H9 (cell line): ENCODE measurements around the gene MGAT5. TPM values are rescaled to one million over a fixed set of nuclear protein-coding genes. Genes with fewer than 3 reads are reported as not detected.

Experiments used
- DNase-seq: peaks from one replicate; pipeline ENCODE4 v3.0.0-alpha.2; 2017
- H2AFZ ChIP-seq: one replicate; pipeline ENCODE4 v1.6.1; 2013; ENCODE audit warnings: mild to moderate bottlenecking, low read length, control low read depth, moderate library complexity
- H2AK5ac ChIP-seq: 2 replicates; pipeline ENCODE4 v1.6.1; 2013; ENCODE audit warnings: low read length, control low read depth, mixed read lengths; ENCODE audit not compliant: insufficient read length
- H2BK120ac ChIP-seq: one replicate; pipeline ENCODE4 v1.6.1; 2013; ENCODE audit warnings: low read depth, mild to moderate bottlenecking, low read length, control low read depth, inconsistent platforms; ENCODE audit not compliant: poor library complexity, severe bottlenecking
- H2BK12ac ChIP-seq: 2 replicates; pipeline ENCODE4 v1.6.1; 2013; ENCODE audit warnings: low read length, control low read depth, mixed read lengths, low read depth; ENCODE audit not compliant: insufficient read length
- H2BK15ac ChIP-seq: 2 replicates; pipeline ENCODE4 v1.6.1; 2013; ENCODE audit warnings: low read depth, low read length, control low read depth
- H2BK20ac ChIP-seq: one replicate; pipeline ENCODE4 v1.6.1; 2013; ENCODE audit warnings: low read depth, mild to moderate bottlenecking, low read length, control low read depth, inconsistent platforms; ENCODE audit not compliant: poor library complexity, severe bottlenecking
- H2BK5ac ChIP-seq: 2 replicates; pipeline ENCODE4 v1.6.1; 2013; ENCODE audit warnings: low read length, control low read depth, mixed read lengths; ENCODE audit not compliant: insufficient read length
- H3K14ac ChIP-seq: 2 replicates; pipeline ENCODE4 v1.6.1; 2013; ENCODE audit warnings: low read length, control low read depth; ENCODE audit not compliant: insufficient read depth
- H3K18ac ChIP-seq: 2 replicates; pipeline ENCODE4 v1.6.1; 2013; ENCODE audit warnings: low read depth, mild to moderate bottlenecking, mixed read lengths, low read length, control low read depth; ENCODE audit not compliant: insufficient read length
- H3K23ac ChIP-seq: 2 replicates; pipeline ENCODE4 v1.6.1; 2013; ENCODE audit warnings: low read length, control low read depth, mixed read lengths, low read depth; ENCODE audit not compliant: insufficient read length
- H3K23me2 ChIP-seq: 2 replicates; pipeline ENCODE4 v1.6.1; 2013; ENCODE audit warnings: low read depth, mild to moderate bottlenecking, mixed read lengths, low read length, control low read depth; ENCODE audit not compliant: insufficient read length, poor library complexity, severe bottlenecking
- H3K27ac ChIP-seq: 2 replicates; pipeline ENCODE4 v1.5.1; 2013; ENCODE audit warnings: low read length, control low read depth, mixed read lengths, low read depth; ENCODE audit not compliant: insufficient read length
- H3K27me3 ChIP-seq: 2 replicates; pipeline ENCODE4 v1.6.1; 2013; ENCODE audit warnings: low read length, control low read depth, inconsistent platforms; ENCODE audit not compliant: insufficient read depth
- H3K4ac ChIP-seq: 2 replicates; pipeline ENCODE4 v1.6.1; 2013; ENCODE audit warnings: low read depth, mild to moderate bottlenecking, control low read depth, inconsistent platforms, low read length, moderate library complexity
- H3K4me1 ChIP-seq: 2 replicates; pipeline ENCODE4 v1.6.1; 2013; ENCODE audit warnings: low read length, control low read depth, inconsistent platforms; ENCODE audit not compliant: insufficient read depth
- H3K4me2 ChIP-seq: 2 replicates; pipeline ENCODE4 v1.6.1; 2013; ENCODE audit warnings: low read length, control low read depth, mixed read lengths; ENCODE audit not compliant: insufficient read length, insufficient read depth
- H3K56ac ChIP-seq: 2 replicates; pipeline ENCODE4 v1.6.1; 2013; ENCODE audit warnings: low read depth, mild to moderate bottlenecking, mixed read lengths, low read length, control low read depth; ENCODE audit not compliant: insufficient read length
- H3K79me1 ChIP-seq: 2 replicates; pipeline ENCODE4 v1.6.1; 2013; ENCODE audit warnings: low read depth, mild to moderate bottlenecking, moderate library complexity, low read length, control low read depth, inconsistent platforms; ENCODE audit not compliant: insufficient read depth, poor library complexity, severe bottlenecking
- H3K79me2 ChIP-seq: 2 replicates; pipeline ENCODE4 v1.6.1; 2013; ENCODE audit warnings: low read length, control low read depth, inconsistent platforms; ENCODE audit not compliant: insufficient read depth
- H3K9ac ChIP-seq: 2 replicates; pipeline ENCODE4 v1.6.1; 2013; ENCODE audit warnings: low read length, control low read depth, mixed read lengths; ENCODE audit not compliant: insufficient read length; ENCODE audit errors: extremely low read depth
- H3K9me3 ChIP-seq: one replicate; pipeline ENCODE4 v1.6.1; 2013; ENCODE audit warnings: low read depth, low read length, inconsistent platforms; ENCODE audit not compliant: control insufficient read depth
- H3T11ph ChIP-seq: one replicate; pipeline ENCODE4 v1.6.1; 2013; ENCODE audit warnings: mild to moderate bottlenecking, low read length, control low read depth, inconsistent platforms
- H4K20me1 ChIP-seq: one replicate; pipeline ENCODE4 v1.6.1; 2013; ENCODE audit not compliant: control insufficient read depth, insufficient read length, insufficient read depth
- H4K5ac ChIP-seq: 2 replicates; pipeline ENCODE4 v1.6.1; 2013; ENCODE audit warnings: low read depth, mild to moderate bottlenecking, mixed read lengths, low read length, control low read depth; ENCODE audit not compliant: insufficient read length
- H4K8ac ChIP-seq: replicated peaks from 2 replicates; pipeline ENCODE4 v1.6.1; 2013; ENCODE audit warnings: low read length, control low read depth, mixed read lengths, low read depth; ENCODE audit not compliant: insufficient read length
- H4K91ac ChIP-seq: 2 replicates; pipeline ENCODE4 v1.6.1; 2013; ENCODE audit warnings: low read depth, mild to moderate bottlenecking, moderate library complexity, mixed read lengths, low read length, control low read depth; ENCODE audit not compliant: insufficient read length
- H3K27ac Mint-ChIP-seq, 3 experiments: 2 replicates in 2 of 3; 3 replicates in 1 of 3; pipeline ENCODE4 v1.8.0; 2020 to 2021; ENCODE audit warnings: mixed read lengths in 3 of 3, mild to moderate bottlenecking in 1 of 3, moderate library complexity in 1 of 3
- H3K27me3 Mint-ChIP-seq: 2 replicates; pipeline ENCODE4 v1.8.0; 2021; ENCODE audit warnings: low read depth, mild to moderate bottlenecking, moderate library complexity, mixed read lengths
- H3K36me3 Mint-ChIP-seq, 3 experiments: 2 replicates in 2 of 3; 3 replicates in 1 of 3; pipeline ENCODE4 v1.8.0; 2020 to 2021; ENCODE audit warnings: low read depth in 3 of 3, mixed read lengths in 3 of 3; ENCODE audit not compliant: insufficient read depth in 1 of 3
- H3K4me1 Mint-ChIP-seq, 2 experiments: 2 replicates each; pipeline ENCODE4 v1.8.0; 2020; ENCODE audit warnings: mixed read lengths in 2 of 2
- H3K4me3 Mint-ChIP-seq, 2 experiments: 2 replicates in 1 of 2; 3 replicates in 1 of 2; pipeline ENCODE4 v1.8.0; 2020 to 2021; ENCODE audit warnings: mild to moderate bottlenecking in 2 of 2, mixed read lengths in 2 of 2, moderate library complexity in 1 of 2
- H3K9me3 Mint-ChIP-seq, 2 experiments: 2 replicates in 1 of 2; 3 replicates in 1 of 2; pipeline ENCODE4 v1.8.0; 2020; ENCODE audit warnings: mild to moderate bottlenecking in 2 of 2, mixed read lengths in 2 of 2, moderate library complexity in 1 of 2
- CTCF ChIP-seq: fragments of 200-600 bp; sonication (generic); conservative IDR thresholded peaks from 3 replicates; pipeline ENCODE4 v1.8.0; 2021; ENCODE audit warnings: antibody characterized with exemption, mild to moderate bottlenecking
- WGBS: extraction: QIAGEN DNeasy Blood & Tissue Kit; methylation state at CpG from one replicate; pipeline ENCODE4 v1.1.7; 2013; ENCODE audit warnings: missing lambda C conversion rate, low lambda C conversion rate, mixed read lengths; ENCODE audit not compliant: insufficient read length; ENCODE audit errors: extremely low coverage; 5-methylcytosine and 5-hydroxymethylcytosine counted together
- total RNA-seq: library from RNA; stranded (reverse); gene quantifications from 2 replicates; pipeline ENCODE4 v1.2.1, GENCODE V29; 2021

Gene MGAT5
- total RNA-seq, 1 experiment from 2014 or later: 25.7 TPM

GRCh38 chr2:134411279-134411827 lies 157.5 kb downstream of the MGAT5 start:
- Histone ChIP-seq H2AFZ (no peak overlapping the region), H3K9ac (no peak overlapping the region)

More at GRCh38 chr2:134411279-134411827, 157.5 kb downstream of the MGAT5 start:
- Histone ChIP-seq H4K5ac (no peak overlapping the region), H3K4me1 (no peaks in the 10 kb centered on the region), H2BK20ac (no peak overlapping the region), H3K79me1 (no peaks in the 10 kb centered on the region), H3K4me2 (no peak overlapping the region), H2BK12ac (no peak overlapping the region), H3K4ac (no peak overlapping the region), H3K23me2 (no peaks in the 10 kb centered on the region), H3K18ac (no peak overlapping the region), H2BK15ac (no peak overlapping the region), H3K27ac (no peak overlapping the region), H3K14ac (no peak overlapping the region; the same call in 1 of the 2 replicates), H2AK5ac (no peak overlapping the region), H3K56ac (no peak overlapping the region), H4K91ac (no peak overlapping the region), H3K9me3 (no peaks in the 10 kb centered on the region), H3T11ph (no peak overlapping the region), H3K79me2 (no peaks in the 10 kb centered on the region), H4K8ac (no peak overlapping the region), H4K20me1 (no peaks in the 10 kb centered on the region), H2BK5ac (no peak overlapping the region), H3K27me3 (no peaks in the 10 kb centered on the region), H3K23ac (no peak overlapping the region), H2BK120ac (no peak overlapping the region)
- Mint-ChIP-seq H3K9me3 (no peaks in the 10 kb centered on the region), H3K4me1 (peaks cover 11% of the 10 kb centered on the region in 2 experiments), H3K36me3 (no peaks in the 10 kb centered on the region; a peak in 1 of 7 replicates), H3K27ac (no peak overlapping the region; a peak in 1 of 7 replicates), H3K27me3 (no peaks in the 10 kb centered on the region; the same call in 1 of the 2 replicates), H3K4me3 (no peak overlapping the region)
- DNase-seq: no peak
- TF ChIP-seq CTCF: no peak
- no CpG with 5 or more reads among the region's 6 CpGs for WGBS
